RCC 7860 (cell line): ENCODE results near the gene RNF41.
"Not testable (repeated sequence)": the region's sequence is repeated elsewhere in the genome, so short reads cannot be mapped to it uniquely, and the experiment has no call there.

Experiments used
- DNase-seq: peaks from one replicate; pipeline ENCODE4 v3.0.0-alpha.2; 2015; ENCODE audit warnings: low spot score
- FAIRE-seq: peaks from 2 replicates; lab custom pipeline; 2012; peaks lifted over from hg19 to GRCh38; lab: Jason Lieb, UNC

RNF41 gene

DNA sequence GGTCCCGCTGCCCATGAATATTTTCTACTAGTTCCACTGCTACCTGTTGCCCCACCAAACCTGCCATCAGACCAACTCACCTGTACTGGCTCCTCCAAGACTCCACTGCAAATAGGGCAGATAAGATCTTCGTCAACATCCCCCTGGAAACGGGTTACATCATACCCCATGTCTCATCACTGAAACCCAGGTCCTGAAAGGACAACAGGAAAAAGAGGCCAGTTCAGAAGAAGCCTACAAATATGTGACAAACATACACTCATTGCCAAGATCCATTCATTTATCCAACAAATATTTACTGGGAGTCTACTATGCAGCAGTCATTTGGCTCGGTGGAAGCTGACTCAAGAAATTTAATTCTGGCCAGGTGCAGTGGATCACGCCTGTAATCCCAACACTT lies 7.8 kb downstream of the RNF41 start:
- FAIRE-seq, result no peak
- no peak for DNase-seq

DNA sequence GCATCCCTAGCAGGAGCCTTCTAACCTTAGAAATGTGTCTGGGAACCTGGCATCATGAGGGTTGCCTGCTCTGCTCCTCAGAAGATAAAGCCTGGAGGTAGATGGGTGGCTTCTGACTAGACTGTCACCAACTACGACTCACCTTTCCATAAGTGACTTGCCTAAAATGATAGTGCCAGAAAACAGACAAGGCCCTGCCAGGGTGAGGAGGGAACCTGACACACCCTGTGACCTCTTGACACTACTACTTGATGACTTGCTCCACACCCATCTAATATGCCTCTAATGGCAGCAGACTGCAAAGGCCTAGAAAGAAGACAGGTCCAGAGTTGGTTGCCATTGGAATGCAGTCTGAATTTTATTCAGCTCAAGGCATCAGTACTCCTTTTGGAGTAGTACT lies 9.4 kb downstream of the RNF41 start:
- no peak for FAIRE-seq
- DNase-seq, result no peak

- FAIRE-seq, result no peak
- no peak for DNase-seq
Observed at GRCh38 chr12:56208006-56208405, 13.7 kb downstream of the RNF41 start.

DNA sequence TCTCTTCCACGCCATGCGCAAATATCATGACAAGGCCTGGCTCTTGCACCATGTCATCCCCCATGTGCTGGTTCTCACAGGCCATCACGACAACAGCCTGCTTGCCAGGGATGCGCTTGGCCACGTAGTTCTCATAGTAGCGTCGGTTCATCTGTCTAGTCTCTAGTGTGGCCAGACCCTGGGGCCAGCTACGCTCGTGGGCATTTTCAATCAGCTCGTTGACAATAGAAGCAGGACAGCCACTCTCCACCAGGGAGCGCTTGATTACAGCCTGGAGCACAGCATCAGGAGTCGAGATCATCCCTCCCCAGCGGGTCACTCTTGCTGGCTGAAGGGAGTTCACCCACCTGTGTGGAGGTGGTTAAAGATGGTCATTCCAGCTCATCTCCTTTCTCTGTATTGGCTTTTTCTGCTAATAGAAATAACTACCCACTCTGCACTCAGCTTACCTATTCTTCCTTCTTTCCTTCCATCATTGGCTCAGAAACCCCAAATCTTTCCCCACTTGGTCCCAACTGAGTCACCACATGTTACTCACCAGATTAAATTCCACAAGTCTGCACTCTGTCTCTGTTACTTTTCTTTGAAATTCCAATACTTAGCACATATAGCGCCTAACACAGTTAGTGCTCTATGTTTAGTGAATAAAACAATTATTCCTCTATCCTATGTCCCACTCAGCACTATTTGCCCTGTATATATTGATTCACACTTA lies 15.1 kb downstream of the RNF41 start:
- no peak for DNase-seq

DNA sequence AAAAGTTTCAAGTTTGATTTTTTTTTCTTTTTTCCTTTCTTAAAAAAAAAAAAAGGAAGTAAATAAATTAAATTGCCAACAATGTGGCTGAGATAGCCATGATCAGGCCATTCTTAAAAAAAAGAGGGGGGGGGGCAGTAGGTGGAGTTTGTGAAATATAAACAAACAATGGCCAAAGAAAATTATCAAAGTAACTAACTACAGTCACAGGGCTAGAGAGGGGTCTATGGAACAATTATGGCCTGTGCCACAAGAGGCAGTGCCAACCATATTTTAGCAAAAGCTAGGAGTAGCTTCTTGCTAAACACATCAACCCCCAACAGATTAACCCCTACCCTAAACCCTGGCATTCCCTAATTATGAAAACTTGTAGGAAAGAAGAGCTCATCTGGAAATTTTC lies 16.3 kb downstream of the RNF41 start:
- FAIRE-seq (no peak), DNase-seq (no peak)

More for the DNA sequence above, 15.1 kb downstream of the RNF41 start:
- no peak for FAIRE-seq

GRCh38 chr12:56204275-56204674 lies 17.4 kb downstream of the RNF41 start:
- FAIRE-seq (no peak), DNase-seq (no peak)

GRCh38 chr12:56202838-56203237 lies 18.9 kb downstream of the RNF41 start:
- FAIRE-seq, result no peak

DNA sequence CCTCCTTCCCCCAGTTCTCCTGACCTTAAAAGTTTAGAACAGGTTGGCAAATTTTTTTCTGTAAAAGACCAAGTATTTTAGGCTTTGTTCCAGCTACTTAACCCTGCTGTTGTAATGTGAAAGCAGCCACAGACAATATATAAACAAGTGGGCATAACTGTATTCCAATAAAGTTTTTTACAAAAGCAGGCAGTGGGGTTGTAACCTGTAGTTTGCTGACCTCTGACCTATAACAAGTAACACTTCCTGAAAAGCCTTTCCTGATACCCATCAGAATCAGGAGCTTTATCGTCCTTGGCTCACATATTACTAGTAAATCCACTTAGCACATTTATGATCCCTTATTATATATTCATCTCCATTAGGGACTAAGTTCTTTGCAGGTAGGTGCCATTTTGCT lies 19.4 kb downstream of the RNF41 start:
- FAIRE-seq, result no peak
- DNase-seq, result no peak

More at GRCh38 chr12:56202838-56203237, 18.9 kb downstream of the RNF41 start:
- DNase-seq, result no peak

DNA sequence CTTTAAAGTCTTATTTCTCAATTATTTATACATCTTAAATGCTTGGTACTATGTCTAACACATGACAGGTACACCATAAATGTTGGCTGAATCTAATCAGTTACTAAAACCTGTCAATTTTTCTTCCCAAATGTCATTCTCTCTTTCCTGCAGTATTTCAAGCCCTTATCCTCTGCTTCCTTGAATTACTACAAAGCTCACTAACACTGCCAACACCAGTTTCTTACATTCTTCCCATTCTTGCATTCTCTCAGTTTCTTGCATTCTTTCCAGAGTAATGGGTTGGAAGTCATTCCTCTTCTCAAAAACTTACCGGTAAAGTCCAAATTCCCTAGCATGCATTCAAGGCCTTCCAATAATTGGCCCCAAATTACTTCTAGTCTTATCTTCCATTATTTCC lies 22.9 kb downstream of the RNF41 start:
- DNase-seq, result no peak
- no peak for FAIRE-seq

GRCh38 chr12:56197921-56198635 lies 23.6 kb downstream of the RNF41 start:
- no peak for DNase-seq
- FAIRE-seq, result no peak

DNA sequence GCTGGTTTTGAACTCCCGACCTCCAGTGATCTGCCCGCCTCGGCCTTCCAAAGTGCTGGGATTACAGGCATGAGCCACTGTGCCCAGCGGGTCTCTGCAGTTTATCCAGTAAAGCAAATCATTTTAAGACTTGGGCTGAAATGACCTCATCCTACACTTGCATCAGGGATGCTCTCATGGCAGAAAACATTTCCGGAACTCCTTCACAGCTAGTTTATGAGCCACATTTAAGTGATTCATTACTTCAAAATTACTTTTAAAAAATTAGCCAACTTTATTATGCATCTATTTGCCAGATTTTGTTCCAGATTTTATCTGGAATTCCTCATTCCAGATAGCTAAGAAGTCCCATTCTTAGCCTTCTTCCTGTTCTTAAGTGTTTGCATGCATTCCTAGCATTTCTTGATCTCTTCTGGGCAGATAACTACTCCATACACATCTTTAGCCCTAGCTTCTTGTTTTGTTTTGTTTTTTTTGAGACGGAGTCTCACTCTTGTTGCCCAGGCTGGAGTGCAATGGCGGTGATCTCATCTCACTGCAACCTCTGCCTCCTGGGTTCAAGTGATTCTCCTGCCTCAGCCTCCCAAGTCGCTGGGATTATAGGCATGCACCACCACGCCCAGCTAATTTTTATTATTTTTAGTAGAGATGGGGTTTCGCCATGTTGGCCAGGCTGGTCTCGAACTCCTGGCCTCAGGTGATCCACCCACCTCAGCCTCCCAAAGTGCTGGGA lies 24.7 kb downstream of the RNF41 start:
- not testable (repeated sequence) for DNase-seq, FAIRE-seq

DNA sequence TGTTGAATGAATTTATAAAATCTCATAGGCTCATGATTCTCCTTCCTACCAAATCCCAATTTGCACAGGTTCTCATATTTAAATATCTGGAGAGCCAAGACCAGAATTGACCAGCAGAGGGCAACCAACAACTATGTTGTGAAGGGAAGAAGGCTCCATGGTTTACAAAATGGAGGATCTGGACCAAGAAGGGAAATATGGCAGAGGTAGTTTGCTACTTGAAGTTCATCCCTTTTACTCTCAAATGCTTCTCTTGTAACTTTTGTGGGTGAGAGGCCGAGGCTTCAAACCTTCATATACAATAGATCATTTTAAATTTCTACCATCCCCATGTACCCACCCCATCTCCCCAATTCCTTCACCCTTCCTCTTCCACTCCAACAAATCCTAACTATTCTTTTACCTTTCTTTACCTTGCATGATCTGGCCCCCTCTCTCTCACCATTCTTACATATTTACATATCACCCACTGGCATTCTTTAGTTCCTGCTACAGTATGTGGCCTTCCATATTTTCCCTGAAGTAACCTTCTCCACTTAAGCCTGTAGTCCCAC lies 28.6 kb downstream of the RNF41 start:
- FAIRE-seq (peak; percentile 74), DNase-seq (peak; percentile 54)

DNA sequence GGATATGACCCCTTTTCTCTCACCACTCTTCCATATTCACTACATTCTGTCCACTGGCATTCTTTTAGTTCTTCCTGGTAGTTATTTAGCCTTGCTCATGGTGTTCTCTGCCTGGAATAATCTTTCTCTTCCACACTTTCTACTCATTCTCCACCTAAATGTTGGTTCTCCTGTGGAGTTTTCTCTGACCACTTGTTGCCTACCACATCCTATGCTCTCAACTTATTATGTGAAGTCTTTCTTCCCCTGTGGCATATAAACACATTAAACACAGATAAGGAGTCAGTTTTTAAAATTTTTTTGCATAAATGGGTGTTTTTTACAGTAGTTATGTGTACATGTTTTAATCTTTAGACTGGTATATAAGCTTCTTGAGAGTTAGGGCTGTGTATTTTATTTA lies 29.1 kb downstream of the RNF41 start:
- DNase-seq, result no peak
- no peak for FAIRE-seq

GRCh38 chr12:56190695-56191155 lies 31.0 kb downstream of the RNF41 start:
- FAIRE-seq, result no peak

GRCh38 chr12:56189918-56190694 lies 31.6 kb downstream of the RNF41 start:
- DNase-seq (peak; percentile 81), FAIRE-seq (no peak)

More at GRCh38 chr12:56190695-56191155, 31.0 kb downstream of the RNF41 start:
- no peak for DNase-seq

GRCh38 chr12:56189099-56189917 lies 32.4 kb downstream of the RNF41 start, which contains the start of gene SMARCC2:
SMARCC2 (minus strand) TSS chr12:56189483; CDS start chr12:56189461, 22 bp downstream.
- peak; percentile 72 for DNase-seq
- FAIRE-seq, result no peak

DNA sequence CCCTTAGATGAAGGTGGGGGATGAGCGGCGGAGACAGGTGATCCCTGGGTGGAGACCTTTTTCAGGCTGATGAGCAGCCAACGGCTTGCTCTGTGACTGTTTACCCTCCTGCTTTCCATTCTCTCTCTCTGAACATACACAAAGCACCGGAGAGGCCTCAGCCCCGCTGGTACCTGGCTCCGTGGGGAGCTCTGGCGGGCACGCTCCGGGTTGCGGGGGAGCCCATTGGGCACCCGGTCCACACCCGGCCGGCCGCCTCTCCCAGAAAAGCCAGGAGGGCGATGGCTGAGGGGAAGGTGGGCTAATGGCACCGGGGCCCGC lies 33.0 kb downstream of the RNF41 start:
- DNase-seq (no peak), FAIRE-seq (no peak)

DNA sequence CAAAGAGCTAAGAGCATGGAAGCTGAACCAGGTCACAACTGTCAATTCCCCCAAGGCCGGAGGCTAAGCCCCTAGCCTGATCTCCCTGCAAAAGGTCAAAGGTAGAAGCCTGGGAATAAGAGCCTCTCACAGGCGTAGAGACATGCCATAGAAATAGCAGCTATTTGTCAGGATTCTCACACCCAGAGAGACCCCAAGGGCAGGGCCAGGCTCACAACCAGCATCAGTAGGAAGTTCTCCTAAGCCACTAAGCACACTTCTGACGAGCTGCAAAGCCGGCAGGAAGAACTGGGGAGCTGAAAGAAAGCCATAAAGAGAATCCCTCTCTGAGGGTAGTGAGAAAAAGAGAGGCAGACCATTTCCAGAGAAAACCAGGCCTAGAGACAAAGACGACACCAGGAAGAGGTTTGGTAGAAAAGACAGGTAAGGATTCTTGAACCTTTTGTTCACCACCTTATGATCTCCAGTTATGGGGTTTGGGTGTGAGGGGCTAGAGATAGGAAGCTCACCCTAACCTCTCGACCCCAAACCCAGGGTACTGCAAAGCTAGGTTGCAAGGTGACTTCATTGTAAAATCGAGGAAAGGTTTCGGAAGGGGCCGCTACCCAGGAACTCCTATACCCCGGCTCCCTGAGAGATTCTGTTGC lies 33.5 kb downstream of the RNF41 start:
- no peak for FAIRE-seq

GRCh38 chr12:56186957-56187356 lies 34.8 kb downstream of the RNF41 start:
- DNase-seq (no peak), FAIRE-seq (no peak)

More for the DNA sequence above, 33.5 kb downstream of the RNF41 start:
- no peak for DNase-seq
